Stimulated activated CD4-positive, alpha-beta T cell treated with anti-CD3 and anti-CD28 coated beads, Interleukin-4, amount 100 ng/mL, for 24 hours (primary cell): ENCODE results near the gene PTPRE.

Experiments used
- DNase-seq: peaks from one replicate; pipeline ENCODE4 v3.0.0-alpha.2; 2020

The PTPRE gene

DNA sequence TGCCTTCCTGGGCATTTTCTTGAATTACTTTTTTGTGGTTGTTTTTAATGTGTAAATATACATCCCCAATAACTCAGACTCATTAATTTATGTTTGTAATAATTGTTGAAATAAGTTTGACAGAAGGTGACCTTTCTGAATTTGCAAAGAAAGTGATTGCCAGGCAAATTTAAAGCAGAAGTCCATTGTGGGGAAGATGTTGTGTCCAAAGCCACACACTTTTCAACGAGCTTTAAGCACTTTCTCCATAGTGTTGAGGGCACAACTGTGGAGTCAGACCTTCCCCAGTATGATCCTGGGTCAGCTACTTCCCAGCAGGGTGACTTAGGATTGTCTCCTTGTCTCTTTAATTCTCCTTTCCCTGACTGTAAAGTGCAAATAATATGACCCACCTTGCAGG is 52.5 kb downstream of the PTPRE start:
- no peak for DNase-seq

DNA sequence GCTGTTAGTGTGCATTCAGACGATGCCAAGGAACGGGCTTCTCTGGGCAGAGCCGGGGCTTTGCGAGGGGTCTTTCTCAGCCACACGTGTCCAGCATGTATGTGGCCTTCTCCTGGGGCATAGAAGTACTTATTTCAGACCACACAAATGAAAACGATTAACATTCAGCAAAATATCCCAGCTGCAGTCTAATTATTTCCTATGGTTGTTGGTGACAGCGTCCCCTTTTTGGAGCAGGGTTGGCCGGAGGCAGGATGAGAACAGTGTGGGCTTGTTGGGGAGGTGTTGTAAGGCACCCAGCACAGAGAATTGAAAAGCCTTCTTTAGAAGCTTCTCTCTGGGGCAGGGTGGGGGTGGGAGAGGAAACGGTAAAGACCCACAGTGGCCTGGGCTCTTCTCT is 54.2 kb downstream of the PTPRE start:
- DNase-seq: no peak

DNA sequence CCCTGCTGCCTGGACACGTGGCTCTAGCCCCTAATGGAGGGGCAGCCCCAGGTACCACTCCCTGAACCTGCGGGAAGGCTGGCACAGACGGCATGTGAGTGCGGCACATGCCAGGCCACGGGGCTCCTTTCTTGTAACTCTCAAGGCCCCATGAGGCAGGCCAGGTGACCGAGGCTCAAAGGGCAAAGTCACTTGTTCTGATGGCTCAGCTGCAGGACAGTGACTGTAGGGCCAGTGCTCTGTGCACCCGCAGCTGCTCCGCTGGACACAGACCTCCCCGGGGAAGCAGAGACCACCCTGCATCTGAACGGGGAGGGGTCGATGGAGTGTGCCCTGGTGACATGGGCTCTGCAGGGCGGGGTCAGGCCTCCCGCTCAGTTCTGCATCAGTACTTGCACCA is 55.3 kb downstream of the PTPRE start:
- no peak for DNase-seq

DNA sequence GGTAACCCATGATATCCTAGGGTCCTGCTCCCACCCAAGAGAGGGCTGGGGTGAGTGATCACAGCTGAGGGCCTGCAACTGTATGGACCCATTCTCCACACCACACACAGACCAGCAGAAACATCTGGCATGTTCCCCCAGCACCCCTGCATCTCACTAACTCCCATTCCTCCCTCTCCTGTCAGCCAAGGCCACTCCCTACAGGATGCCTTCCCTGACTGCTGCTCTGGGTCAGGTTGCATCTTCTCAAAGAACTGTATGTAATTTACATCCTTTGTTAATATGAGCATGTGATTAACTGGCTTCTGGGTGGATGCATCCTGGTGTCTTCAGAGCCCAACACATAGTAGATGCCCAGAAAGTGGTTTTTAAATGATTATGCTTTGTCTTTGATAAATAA is 56.2 kb downstream of the PTPRE start:
- DNase-seq: no peak

DNA sequence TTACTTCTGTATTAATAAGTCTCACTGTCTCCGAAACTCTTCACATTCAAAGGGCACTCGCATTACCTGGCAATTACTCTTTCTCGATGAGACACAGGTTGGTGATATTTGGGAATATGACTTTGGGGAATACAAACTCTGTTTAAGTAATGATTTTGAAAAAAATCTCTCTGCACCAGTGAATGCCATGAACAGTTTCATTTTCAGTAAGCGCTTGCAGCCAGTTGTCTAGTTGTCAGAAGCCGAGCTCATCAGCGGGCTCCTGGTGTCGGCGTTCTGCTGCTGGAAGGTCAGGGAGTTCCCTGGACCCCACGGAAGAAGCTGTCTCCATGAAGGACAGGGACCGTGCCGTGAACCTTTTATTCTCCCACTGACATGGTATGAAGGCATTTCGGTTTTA is 57.7 kb downstream of the PTPRE start:
- no peak for DNase-seq

DNA sequence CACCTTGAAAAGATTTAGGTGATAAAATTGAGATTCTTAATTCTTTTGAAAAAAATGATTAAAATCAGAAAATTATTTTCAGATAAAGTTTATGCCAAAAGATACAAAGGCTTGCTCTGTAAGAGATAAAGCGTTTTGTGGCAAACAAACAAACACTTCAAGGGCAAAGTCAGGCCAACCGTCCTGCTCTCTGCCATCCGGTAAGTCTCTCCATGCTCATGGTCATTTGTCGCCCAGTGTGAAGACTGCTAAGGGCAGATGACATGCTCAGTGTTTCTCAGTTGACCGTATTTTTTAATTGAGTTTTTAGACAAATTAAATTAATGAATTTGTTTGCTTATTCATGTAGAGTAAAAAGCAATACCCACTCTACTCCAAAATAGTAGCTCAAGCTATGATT is 60.0 kb downstream of the PTPRE start:
- no peak for DNase-seq

DNA sequence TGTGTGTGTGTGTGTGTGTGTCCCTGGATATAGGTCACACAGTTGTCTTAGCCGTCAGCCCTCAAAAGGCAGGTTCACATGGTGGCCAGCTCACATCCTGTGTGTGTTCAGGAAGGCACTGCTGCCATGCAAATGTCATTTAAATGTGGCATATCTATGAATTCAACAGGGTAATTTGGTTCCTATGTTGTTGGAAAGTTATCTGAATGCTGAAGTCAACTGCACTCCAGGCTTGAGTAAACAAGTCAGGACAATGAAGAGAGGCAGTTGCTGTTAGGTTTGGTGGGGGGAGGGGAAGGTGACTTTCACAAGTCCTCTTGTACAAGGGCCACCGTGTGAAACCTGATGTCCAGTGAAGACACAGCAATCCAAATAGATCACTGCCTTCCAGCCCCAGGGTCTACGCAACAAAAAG is 61.1 kb downstream of the PTPRE start:
- DNase-seq: no peak

DNA sequence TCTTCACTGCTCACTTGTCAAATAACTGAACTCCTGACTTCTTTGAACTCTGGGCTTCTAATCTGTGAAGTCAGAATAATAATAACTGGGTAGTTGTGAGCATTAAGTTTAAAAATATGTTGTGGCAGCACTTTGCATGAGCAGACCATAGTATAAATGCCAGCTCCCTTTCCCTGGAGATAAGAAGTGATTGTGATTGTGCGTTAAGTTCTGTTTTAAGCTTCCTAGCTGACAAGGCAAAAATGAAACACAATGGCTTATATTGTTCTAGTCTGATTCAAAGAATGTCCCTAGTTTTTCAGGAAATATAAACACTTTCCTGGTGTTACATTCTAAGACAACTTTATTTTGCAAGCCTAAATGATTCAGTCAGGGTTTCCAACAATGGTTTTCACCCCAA is 61.8 kb downstream of the PTPRE start:
- DNase-seq: no peak

DNA sequence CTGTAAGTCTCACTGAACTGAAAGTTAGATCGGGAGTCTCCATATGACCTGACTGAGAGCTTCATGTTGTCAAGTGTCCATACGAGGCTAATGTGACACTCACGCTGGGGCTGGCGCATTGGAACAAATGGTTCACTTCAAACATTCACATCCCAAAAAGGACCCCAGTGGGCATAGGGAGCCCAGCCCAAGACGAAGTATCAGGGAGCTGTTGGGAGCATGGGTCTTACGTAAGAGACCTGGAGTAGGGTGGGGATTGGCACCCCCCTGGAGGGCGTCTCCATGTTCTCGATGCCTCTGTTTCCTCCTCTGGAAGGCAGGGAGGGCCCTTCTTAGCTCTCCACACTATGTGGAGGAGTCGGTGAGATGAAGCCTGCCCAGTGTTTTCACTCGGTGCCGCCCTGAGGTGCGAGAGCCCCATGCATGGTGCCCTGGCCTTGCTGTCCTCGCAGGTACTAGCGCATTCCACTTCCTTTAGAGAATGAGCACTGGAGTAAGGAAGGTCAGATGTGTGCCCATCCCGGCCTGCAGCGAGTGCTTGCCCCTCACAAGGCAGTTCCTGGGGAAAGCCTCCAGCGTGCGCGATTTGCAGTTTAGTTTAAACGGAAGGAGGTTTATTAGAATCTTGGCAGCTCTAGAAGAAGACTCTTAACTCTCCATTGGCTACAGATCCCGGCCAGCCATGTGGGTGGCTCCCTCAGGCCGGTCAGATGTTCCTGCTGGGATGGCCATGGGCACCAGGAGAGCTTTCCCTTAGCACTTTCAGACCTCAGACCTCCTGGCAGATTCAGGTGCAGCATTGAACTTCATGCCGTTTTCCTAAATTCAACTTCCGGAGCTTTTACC is 64.4 kb downstream of the PTPRE start:
- DNase-seq: no peak

DNA sequence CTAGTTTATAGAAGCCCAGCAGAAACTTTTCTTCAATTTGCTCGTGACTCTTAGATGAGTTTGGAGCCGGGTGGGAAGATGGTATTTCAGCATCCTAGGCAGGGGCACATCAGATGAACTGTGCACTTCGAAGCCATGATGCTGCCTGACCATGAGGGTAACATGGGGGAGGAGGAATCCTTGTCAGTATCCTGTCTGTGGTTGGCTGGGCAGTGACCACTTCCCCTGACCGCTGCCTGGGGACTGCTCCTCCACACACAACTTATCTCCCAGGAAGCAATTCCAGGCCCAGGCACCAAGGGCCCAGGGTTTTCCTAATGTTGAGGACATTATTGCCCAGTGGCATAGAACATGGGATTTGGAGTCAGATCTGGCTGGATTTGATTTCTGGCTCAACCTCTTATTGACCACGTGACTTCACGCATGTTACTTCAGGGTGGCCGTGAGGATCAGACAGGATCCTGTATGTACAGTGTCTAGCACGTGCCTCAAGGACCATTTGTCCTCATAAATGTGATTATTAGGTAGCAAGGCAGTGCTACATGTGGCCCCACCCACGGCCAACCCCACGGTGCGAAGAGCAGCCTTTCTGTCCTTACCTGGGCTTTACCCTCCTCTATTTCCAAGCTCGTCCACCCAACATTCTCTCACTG is 65.2 kb downstream of the PTPRE start:
- DNase-seq: no peak

DNA sequence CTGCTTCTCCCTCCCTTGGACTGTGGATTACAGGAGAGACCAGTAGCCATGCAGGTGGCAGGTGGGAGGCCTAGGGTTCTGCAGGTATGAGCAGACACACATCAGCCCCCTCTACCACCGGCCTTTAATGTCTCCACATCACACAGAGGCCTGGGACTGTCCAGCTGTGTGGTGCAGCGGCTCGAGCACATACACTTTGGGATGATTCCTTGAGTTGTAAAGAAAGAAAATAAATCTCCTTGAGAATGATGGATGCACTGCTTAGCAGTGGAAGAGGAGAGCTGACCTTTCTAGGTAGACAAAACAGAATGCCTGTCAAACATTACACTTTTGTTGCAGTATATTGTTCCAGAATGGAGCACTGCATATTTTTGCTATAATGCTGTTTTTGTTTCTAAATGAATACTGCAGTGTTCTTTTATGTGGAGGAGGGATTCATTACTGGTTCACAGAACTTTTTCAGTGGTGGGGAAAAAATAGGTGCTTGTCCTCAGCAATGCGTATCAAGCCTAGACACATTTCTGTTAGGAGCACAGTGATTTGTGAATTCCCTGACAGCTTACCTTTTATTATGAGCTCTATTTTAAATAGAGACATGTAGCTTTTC is 66.0 kb downstream of the PTPRE start:
- no peak for DNase-seq

DNA sequence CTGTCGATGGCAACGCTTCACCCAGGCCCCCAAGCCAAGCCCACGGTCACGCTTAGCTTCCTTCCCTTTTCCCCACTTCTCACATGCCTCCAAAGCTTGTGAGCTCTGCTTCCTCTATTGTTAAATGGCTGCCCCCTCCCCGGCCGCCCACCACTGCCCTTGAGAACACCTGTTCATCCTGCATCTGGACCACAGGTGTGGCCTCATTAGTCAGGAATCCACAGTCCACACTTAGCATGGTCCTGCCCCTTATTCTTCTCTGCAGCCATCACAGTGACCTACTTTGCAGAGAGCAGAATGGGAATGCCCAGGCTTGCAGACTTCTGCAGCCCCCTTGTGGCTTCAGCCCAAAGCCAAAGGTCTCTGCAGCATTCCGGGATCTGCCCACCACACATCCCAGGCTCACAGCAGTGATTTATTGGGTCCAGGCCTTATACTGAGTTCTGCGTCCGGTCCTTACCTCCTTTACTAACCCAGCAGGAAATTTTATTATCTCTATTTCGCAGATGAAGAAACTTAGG is 66.9 kb downstream of the PTPRE start:
- DNase-seq: no peak

DNA sequence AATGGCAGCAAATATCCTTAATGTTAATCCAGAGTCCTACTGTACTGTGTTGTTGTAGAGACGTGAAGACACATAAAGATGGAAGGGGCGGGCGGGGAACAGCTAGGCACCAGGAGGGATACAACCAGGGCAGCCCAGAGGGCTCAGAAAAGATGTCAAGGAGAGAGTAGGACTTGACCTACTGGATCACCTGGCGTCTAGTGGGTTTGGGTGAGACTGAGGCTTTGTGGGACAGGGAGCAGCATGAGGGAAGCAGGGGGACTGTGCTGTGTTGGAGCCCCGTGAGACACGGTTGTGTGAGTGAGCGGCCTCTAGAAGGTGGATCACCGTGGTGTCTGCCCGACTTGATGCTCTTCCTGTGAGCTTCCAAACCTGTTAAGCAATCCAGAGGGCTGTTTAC is 68.0 kb downstream of the PTPRE start:
- no peak for DNase-seq

DNA sequence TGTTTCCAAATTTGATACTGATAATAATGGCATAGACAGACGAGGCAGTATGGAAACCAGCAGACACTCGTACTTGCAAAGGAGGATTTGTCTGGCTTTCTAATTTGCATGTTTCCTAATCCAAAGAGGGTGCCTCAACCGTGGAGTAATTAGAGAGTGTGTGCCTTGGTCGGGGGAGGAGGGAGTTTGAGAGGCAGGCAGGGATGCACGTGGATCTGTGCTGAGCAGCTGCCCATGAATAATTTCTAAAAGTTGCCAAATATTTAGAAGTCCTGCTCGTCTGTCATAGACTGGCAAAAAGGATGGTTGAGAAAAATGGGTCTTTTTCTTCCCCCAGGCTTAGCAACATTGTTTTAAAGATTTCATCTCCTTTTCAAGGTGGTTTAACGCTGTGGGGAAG is 69.4 kb downstream of the PTPRE start:
- no peak for DNase-seq

DNA sequence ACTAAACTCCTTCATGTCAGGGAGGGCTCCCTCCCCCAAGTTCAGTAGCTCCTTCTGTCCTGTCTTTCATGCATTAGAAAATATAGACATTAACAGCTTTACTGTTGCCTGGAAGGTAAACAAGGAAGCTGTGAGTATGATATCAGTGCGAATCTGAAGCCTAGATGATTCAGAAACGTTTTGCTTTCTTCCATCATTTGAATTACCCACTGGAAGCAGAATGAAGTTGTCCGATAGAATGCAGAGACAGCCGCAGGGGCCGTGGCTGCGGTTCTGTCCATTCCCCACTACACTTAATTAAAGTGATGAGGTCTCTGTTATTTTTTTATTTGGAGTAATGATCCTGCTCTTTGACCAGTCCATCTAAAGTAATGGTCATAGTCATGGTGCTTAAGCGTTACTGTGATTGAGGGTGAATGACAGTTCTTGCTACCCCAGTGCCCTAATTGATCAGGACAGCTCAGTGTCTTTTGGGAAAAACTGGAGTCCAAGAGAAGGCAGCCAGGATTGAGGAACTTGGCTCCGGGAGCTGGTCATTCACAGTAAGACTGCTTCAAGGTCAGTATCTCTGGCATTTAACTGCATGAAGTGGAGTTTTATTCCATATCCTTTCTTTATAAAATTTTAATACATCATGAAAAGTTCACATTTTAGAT is 69.9 kb downstream of the PTPRE start:
- no peak for DNase-seq

DNA sequence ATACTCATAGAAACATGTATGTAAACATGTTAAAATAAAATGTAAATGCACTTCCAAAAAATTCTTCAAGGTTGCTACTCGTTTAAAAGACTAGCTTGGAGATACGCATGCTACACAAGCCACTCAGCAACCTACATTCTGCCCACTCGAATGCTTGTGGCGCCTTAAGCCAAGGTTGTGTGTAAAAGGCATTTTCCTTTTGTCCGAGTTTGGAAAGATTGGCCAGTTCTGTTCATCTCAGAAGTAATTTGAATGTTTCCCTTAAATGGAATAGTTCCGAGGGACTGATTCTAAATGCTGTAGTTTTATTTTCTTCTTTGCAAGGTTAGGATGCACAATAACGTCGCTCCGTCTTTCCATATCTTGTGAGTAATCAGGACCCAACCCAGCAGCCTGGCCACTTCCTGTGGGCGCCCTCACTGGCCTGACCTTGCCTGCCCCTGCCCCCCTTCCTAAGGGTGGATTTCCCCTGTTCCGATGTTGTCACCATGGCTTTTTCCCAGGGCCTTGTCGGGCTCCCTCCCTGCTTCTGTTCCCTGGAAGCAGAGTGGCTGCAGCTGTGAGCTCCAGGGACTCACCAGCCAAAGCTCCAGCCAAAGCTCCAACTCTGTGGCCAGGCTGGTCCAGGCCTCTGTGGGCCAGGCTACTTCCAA is 70.6 kb downstream of the PTPRE start:
- no peak for DNase-seq

DNA sequence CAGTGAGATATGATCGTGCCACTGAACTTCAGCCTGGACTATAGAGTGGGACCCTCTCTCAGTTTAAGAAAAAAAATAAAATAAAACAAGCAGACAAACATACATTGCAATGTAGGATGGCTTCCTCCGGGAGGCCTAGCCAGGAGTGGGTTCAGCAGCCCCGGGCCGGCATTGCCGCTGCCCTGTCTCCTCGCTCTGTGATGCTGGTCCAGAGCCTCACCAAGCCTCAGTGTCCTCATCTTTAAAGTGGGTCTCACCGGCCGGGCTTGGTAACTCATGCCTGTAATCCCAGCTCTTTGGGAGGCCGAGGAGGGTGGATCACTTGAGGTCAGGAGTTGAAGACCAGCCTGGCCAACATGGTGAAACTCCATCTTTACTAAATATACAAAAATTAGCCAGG is 71.6 kb downstream of the PTPRE start:
- no peak for DNase-seq

DNA sequence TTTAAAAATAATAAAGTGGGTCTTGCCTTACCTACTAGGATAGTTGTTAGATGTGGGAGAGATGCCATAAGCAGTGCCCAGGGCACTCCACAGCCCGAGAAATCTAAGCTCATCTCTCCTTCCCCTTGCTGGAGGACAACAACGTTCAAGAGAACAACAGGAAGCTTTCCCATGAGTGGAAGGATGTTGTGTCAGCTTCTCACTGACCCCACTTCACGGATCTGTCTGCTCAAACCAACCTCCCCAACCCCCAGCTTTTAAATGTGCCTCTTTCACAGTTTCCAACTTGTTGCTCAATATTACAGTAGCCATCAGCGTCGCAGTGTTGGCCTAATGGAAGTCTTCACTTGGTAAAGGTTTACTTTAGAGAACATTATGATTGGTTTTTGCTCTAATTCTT is 72.1 kb downstream of the PTPRE start:
- DNase-seq: no peak

DNA sequence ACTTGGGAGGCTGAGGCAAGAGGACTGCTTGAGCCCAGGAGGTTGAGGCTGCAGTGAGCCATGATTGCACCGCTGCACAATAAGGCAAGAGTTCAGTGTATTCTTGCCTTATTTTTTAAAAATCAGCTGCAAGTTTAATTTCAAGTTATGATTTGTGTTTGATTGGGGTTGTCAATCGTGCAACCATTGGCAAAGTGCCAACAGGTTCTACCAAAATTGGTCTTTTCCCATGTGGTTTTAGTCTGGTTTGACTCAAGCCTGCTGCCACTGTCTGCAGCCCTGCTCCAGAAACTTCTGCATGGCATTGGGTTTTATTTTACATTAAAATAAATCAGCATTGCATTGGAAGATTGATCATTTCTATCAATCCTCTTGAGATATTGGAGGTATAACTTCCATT is 72.7 kb downstream of the PTPRE start:
- no peak for DNase-seq

DNA sequence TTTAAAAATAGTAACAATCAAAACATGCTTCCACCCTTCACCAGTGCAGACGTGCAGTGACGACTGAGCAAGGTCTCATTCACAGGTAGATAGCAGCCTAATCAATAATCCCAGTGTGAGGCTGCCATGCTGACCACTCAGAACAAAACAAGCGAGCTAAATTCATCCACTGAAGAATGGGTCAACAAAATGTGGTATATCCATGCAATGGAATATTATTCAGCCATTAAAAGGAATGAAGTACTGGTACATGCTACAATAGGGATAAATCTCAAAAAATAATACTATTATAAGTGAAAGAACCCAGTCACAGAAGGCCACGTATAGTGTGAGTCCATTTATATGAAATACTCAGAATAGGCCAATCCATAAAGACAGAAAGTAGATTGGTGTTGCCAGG is 74.0 kb downstream of the PTPRE start:
- DNase-seq: no peak

DNA sequence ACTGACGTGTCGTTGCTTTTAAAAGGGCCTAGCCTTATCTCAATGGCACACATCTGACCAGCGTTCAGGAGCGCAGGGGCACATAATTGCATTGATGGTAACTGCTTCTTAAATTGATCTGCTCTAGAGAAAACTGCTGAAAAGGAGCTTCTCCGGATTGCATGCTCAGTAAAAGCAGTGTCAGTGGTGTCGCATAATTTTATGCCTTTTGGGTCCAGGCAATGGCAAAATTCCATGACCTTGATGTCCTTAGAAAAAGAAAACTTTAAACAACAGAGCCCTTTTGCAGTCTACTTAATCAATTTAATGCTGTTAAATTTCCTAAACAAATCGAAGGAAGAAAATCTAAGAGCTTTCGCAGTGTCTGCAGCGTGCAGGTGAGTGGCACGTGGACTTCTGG is 75.7 kb downstream of the PTPRE start:
- DNase-seq: no peak

DNA sequence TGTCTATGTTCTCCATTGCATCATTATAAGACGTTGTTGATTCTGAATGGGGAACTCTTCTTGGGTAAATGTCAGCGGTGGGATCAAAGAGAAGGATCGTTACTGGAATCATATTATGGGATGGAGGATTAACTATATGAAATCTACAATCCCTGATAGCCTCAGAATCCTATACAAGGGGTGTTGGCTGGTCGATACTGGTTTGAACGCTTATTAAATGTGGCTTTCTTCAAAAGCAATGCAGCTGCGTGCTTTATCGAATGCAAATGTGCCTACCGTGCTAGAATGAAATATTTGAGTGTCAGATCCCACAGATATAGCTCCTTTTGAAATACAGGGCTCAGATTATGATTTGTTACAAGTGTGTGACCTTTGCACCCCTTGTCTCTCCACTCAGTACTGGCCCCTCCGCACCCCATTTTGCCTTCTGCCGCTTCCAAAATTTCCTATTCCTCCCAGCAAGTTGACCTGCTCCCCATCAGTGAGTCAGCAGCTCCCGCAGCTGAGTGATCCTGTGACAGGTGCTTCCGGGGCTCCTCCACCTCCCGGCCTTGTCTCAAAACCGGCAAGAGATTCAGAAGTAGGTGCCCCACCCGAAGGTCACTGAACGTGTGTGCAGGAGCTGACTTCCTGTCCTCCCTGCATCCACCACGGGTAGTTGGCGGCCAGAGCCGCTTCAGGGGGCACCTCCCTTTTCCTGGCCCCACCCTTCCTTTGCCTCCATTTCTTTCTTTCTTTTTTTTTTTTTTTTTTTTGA is 76.6 kb downstream of the PTPRE start:
- no peak for DNase-seq
